Stimulated activated CD4-positive, alpha-beta T cell treated with anti-CD3 and anti-CD28 coated beads, Interleukin-1b, Interleukin-23, amount 100 ng/mL, for 1 hour (primary cell): ENCODE results near the gene PRKCZ.

ENCODE experiments used
- DNase-seq, 2 donors: peaks; one replicate each; pipeline ENCODE4 v3.0.0-alpha.2; 2020; ENCODE audit warnings: low read depth in 2 of 2

The PRKCZ gene

DNA sequence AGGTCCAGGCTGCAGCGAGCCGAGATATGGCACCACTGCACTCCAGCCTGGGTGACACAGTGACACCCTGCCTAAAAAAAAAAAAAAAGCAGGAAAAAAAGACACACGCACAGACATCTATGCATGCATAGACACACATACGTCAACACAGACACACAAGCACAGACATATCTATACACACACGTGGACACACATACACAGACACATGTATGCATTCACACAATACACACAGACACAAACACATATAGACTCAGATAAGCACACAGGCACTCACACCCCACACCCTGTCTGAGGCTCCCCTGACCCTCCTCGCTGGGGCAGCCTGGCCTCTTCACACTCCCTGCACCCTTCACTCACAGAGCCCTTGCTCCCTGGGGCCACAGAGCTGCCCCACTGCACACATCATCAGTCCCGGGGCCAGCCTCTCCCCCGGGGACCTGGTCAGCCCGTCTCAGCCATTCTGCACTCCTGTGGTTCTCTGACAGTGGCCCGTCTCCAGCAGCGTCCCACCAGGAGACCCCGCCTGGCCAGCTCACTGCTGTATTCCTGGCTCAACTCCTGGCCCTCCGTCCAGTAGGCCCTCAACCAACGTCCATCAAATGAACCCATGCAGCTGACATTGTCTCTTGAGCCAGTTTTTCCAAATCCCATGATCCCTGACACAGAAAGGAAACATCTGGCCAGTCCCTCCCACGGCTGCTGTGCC lies 4.6 kb upstream of the PRKCZ start:
- DNase-seq: no peak

DNA sequence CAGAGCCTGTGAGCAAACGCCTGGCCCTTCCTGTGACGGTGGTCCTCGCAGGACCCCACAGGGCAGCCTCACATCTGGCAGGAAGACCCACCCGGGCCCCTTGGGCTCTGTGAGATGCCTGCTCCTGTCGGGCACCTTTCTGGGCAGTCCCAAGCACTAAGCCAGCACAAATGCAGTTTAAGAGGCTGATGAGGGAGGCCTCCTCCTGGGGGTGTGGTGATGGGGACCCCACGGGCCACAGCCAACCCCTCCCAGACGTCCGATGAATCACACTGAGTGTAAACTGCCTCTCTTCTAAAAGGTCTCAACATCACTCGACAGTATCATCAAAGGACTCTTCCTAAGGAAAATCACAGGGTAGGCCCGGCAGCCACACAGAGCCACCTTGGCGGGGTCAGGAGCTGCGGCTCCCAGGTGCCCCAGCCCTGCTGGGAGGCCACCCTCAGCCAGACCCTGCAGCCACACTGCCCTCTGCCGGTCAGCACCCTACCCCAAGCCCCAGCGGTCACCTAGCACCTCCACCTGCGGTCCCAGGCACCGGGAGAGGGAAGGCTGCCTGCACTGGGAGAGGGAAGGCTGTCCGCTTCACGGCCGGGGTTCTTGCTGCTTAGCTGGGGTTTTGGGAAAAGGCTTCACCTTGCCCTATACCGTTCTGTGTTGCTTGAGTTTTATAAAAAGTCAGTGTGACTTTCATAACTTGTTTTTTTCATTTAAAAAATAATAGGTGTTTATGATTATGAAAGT lies 3.9 kb upstream of the PRKCZ start:
- no peak for DNase-seq

DNA sequence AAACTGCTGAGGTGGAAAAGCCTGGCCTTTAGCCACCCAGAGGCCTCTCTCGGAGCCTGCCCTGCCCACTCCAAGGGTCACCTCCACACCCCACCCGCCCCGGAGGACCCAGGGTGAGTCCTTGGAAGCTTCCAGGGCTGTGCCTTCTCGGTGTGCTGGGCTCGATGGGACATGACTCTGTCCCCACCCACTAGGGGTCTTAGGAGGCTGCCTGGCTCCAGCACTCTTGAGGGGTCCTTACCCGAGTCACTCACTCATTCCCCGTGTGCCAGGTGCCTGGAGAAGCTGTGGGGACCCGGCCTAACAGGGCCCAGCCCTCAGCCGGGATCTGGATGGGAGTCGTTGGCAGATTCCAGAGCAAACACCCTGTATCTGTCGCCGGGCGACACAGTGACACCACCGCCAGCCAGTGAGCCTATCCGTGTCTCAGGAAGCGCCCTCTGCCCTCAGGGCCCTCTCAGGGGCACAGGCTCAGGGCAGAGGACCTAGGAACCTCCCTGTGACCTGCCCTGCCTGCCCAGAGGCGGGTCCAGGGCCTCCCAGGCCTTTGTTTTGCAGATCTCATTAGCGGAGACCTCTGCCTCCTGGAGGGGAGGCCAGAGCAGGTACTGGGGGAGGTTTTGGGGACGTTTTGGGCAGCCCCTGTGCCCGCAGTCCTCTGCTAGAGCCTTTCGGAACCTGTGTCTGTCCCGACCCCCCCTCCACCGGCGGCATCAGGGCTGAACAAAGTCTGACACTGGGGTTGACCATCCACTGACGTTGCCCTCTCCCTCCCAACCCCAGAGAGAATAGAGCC lies 3.1 kb upstream of the PRKCZ start:
- DNase-seq: no peak

DNA sequence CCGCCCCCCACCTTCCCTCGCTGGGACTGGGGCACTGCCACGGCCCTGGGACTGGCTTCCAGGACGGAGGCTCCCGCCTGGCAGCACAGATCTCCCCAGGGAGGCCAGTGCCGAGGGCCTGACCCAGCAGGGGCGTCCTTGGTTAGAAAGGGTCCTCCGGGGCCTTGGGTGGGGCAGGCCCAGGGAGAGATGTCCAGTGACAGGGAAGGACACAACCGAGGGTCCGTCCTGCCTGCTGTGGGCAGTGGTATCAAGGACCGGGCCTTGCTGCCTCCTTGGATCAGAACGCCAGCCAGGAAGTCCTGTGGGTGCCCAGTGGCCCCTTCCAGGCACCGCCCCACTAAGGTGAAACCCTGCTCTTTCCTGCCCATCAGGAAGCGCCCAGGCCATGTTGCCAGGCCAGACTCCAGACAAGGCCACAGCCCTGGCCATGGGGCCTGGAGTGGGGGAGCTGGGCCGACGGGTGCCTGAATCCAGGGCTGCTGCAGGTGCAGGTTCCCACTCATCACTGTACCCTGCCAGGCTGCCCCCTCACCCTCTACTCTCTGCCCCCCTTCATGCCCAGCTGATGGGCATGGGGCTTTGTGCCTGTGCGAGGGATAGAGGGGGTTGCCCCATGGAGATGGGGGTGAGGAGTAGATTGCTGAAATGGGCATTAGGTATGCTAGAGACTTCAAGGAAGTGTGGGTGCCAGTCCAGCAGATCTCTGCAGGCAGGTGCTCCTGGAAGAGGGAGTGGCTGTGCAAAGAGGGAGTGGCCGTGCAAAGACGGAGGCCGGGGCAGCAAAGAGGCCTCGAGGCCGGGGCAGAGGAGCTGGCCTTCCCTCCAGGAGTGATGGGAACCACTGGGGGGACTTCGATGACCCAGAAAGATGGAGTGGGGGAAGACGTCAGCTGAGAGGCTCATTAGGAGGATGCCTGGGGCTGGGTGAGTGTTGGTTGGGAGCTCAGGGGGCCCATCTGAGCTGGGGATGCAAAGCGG lies 2.2 kb upstream of the PRKCZ start:
- no peak for DNase-seq

DNA sequence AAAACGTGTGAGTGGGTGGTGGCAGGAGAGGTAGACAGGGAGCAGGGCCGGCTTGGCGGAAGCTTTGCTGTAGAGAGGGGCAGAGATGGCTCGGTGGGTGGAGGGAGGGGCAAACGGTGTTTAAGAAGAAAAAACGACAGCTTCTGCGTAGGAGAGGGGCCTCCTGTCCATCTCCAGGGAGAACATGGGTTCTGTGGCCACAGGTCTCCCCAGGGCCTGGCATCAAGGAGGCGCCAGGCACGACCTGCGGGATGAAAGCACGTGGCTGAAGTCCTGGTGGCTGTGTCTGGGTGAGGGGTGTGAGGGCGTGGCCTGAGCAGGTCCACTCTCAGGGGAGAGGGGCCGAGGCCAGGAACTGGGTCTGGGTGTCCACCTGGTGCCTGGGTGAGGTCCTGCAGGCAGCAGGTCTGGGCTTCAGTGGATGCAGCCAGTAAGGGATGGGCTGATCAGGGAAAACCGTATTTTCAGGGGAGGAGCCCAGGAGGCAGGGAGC lies 940 bp upstream of the PRKCZ start:
- no peak for DNase-seq

DNA sequence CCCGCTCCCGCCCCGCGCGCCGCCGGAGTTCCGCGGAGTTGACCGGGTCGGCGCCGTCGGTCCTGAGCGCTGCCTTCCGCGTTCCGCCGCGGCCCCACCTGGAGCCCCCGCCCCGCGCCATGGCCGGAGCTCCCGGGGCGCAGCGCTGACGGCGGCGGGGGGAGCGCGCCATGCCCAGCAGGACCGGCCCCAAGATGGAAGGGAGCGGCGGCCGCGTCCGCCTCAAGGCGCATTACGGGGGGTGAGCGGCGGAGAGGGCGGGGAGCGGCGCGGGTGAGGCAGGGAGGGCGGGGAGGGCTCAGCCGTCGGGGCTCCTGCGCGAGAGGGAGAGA lies 216 bp downstream of the PRKCZ start:
- no peak for DNase-seq

DNA sequence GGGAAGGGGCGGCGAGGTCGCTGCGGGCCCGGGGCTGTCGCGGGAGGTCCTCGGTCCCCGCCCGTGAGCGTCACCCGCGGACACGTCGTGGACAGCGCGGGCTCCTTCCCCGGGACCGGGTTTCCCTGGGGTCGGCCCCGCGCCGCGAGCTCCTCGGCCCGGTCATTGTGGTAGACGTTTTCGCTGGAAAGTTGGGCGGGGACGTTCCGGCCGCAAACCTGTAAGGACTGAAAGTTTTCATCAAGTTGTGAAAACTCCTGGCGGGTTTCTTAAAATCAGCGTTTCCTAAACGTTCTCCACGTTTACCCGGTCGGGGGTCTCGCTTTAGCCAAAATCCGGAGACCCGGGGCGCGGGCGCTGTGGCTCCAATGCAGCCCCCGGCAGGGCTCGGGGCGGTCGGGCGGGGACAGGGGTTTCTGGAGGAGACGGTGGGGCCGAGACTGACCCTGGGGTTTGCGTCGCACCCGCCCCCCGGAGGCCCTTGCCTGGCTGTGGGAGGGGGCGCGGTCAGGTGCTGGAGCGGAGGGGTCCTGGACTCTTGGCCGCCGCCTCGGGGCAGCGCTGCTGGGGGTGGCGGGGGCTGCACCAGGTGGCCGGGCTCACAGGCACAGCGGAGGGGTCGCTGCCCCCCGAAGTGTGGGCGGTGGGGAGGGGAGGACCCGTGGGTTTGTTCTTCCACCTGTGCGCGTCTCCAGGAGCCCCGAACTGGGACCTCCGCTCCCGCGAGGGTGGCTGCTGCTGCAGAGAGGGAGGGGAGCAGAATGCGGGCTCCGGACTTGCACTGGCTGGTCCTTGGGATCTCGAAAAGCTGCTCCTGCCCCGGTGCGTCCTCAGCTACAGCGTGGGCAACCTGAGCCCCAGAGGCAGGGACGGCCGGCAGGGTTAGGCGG lies 827 bp downstream of the PRKCZ start:
- no peak for DNase-seq

DNA sequence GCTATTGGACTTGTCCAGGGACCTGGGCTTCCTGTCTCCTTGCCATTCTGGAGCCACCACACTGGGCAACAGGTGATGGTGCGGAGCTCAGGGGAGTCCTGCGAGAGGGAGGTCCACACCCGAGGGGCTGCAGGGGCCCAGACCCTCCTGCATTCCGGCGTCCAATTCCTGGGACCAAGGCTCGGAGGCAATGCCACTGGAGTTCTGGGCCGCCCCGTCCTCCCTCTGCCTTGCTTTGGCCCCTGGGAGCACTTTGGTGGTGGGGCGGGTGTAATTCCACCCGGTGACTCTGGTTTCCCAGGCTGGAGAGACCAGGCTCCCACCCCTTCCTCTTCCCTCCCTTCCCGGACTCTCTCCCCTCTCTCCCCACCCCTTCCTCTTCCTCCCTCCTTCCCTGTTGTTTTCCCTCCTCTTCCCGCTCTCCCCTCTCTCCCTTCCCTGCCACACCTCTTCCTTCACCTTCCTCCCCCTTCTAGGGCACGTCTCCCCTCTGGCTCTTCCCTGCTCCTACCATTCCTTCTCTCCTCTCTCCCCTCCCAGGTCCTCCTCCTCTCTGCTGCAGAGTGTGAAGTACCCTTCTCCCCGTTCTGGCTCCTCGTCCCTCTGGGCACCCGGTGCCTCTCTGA lies 2.0 kb downstream of the PRKCZ start:
- no peak for DNase-seq

DNA sequence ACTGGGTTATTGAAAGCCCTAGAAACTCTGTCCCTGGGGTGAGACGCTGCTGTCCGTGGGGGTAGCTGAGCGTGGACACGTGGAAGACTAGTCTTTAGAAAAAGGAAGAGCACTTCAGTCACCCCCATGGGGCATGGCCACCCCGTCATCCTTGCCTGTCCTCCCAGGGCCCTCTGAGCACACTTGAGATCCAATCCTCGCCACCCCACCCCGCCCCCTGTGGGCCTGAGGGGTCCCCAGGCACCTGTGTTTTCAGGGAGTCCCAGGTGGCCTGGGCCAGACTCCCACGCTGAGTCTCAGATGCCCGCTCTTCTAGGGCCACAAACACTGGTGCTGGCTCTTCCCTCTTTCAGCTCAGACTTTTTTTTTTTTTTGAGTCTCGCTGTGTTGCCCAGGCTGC lies 2.5 kb downstream of the PRKCZ start:
- no peak for DNase-seq

DNA sequence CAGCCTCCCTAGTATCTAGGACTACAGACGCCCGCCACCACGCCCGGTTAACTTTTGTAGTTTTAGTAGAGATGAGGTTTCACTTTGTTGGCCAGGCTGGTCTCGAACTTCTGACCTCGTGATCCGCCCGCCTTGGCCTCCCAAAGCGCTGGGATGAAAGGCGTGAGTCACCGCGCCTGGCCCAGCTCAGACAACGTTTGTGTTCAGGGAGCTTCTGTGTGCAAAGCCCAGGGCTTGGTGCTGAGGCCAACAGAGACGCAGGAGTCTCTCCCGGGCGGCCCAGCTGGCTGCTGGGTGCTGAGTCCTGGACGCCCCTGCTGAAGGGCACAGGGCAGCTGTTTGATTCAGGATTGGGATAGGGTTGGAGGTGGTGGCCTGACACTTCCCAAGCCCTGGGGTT lies 3.0 kb downstream of the PRKCZ start:
- DNase-seq: no peak

DNA sequence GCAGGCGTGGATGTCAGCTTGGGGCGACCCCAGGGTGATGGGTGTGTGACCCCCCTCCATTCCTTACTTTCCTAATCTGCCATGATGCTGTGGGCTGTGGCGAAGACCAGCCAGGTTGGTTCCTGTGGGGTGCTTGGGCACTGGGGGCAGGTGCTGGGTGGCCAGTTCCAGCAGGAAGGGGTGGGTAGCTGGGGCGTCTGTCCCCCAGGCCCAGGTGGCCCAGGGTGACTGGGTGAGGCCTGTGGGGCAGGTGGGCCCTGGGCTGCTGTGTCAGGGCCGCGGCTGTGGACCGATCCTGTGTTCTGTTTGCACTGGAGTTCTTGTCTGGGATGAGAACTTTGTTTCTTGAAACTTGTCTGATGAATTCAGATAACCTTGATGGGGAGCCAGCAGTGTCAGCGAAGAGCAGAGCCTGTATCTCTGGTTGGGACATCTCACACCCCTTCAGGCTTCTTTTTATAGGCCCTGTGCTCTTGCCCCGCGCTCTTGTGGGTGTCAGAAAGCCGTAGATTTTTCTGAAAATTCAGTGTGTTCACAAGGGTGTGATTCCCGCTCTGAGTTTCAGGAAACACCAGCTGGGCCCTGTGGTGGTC lies 3.7 kb downstream of the PRKCZ start:
- DNase-seq: no peak

DNA sequence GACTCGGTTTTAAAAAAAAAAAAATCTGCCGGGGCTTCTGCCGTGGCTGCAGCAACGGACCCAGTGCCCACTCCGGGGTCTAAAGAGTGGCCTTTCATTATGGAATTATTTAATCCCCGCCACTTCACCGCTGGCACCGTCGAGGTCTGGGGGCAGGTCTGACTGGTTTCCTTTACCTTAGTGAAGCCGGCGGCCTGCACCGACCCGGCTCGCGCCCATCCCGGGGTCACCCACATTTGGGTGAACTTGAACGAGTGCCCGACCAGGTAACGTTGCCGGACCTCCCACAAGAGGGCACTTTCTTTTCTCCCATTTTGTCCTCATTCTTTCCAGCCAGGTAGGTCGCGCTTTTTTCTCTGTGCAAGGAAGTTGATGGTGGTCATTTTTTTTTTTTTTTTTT lies 4.3 kb downstream of the PRKCZ start:
- DNase-seq: no peak

DNA sequence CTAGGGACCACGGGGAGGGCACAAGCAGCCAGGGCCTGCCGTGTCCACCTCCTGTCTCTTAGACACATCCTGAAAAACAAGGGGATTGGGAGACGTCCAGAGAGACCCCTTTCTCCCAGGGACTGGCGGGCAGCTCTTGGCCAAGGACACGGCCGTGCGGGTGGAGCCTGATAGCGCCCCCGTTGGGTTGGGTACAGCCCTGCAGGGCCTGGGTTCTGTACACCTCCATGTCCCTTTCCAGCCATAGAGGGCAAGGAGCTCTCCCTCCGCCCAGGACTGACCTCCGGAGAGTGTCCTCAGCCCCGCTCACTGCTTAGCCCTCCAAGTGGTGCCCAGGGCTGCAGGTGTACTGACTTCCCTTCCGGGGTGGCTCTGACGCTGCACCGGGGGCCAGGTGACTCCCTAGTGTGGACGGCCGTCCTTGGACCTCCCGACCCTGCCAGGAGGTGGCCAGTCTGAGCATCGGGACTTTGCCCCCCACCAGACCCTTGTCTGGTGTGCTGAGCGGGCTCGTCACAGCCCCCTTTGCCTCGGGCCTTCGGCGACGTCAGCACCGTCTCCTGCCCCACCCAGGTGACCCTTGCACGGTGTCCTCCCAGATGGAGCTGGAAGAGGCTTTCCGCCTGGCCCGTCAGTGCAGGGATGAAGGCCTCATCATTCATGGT lies 5.8 kb downstream of the PRKCZ start:
- DNase-seq: no peak

DNA sequence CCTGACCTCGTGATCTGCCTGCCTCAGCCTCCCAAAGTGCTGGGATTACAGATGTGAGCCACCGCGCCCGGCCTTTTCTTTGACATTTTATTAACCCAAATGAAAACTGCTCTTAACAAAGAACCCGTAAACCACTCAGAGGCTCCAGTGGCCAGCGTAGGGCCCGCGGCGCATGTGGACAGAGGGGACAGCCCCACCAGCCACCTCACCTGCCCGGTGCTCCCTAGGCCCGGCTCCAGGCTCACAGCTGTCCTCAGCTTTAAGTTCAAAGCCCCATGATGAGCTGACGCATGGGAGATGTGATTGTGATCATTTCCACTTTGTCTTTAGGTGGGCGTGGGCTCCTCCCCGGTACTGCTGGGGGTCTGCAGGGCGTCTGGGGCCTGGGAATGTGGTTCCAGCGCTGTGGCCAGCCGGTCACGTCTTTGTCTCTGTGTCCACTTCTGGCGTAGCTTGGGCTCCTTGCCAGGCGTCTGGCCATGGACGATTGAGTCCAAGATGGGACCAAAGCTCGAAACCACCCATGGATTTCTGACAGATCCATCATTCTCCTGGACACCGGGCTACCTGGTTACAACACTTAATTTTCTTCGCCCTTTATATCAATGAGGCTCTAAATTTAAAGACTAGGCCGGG lies 6.9 kb downstream of the PRKCZ start:
- no peak for DNase-seq

DNA sequence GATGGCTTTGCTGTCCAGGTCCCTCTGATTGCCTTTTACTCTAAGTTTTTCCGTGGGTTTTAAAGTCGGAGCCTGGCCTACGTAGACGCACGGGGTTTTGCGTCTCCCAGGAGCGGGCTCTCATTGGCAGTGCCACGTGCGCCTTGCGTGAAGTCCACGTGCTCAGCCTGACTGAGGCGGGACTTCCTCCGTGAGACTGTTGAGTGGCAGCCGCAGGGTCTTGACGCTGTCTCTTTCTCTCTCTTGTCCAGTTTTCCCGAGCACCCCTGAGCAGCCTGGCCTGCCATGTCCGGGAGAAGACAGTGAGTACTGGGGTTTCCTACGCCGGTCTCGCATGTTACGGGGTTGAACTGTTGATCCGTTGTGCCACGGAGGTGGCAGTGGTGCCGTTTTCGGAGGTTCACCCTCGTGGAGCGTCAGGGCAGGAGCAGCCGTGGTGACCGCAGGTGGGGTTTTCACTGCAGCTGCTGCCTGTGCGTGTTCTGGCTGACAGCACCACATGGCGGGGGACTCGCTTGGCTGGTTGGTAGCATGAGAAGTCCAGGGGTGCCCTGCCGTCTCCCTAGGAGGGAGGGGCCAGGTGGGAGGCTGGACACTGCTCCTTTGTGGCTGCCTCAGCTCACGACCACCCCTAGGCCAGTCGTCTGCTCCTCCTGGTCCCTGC lies 9.2 kb downstream of the PRKCZ start:
- DNase-seq: no peak

DNA sequence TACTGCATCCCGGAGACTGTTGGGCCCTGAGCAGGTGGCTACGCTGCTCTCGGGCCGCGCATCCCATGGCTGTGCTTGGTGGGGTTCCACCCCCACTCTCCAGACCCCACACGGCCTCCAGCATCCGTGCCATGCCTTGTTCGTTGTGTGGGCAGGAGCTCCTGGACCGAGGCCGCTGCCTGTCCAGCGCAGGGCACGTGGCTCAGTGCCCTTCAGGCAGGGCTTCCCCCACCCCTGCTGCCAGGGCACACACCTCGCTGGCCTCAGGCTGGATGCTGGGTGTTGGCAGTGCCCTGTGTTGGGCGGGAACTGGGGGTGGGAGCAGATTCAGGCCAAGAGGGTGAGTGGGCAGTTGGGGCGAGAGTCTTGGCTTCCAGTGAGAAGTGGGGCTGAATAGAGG lies 9.9 kb downstream of the PRKCZ start:
- DNase-seq: no peak

DNA sequence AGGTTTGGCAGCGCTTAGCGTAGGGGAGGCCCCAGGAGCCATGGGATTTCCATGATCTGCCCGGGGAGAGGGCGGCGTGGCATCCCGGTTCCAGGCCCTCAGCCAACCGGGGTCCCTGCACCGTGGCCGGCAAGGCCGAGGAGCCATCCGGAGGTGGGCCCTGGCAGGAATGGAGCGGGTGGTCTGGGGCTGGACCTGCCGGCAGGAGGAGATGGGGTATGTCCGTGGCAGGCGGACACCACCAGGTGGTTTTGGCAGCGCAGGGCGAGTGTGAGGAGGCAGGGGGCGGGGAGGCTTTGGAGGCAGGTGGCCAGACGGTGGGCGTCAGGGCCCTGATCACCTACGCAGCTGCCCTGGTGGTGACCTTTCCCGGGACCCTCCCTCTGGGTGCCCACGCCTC lies 10.3 kb downstream of the PRKCZ start:
- DNase-seq: no peak
